Upper lobe of right lung (tissue), 1 donor: Measurements from ENCODE around the gene PROX1. TPM values are rescaled to one million over a fixed set of nuclear protein-coding genes. Genes with fewer than 3 reads are reported as not detected.

Experiments
- ATAC-seq: fragments of 200-7000 bp; cut with Tn5 transposase; one replicate; pipeline ENCODE4 v1.9.1; 2020; ENCODE audit warnings: mild to moderate bottlenecking, moderate library complexity
- DNase-seq: peaks from one replicate; pipeline ENCODE4 v3.0.0-alpha.2; 2020
- H3K27ac ChIP-seq: fragments of 200-600 bp; one replicate; pipeline ENCODE4 v1.8.0; 2022
- H3K27me3 ChIP-seq: fragments of 200-600 bp; one replicate; pipeline ENCODE4 v1.8.0; 2022; ENCODE audit warnings: mild to moderate bottlenecking
- H3K36me3 ChIP-seq: fragments of 200-600 bp; one replicate; pipeline ENCODE4 v1.8.0; 2022
- H3K4me1 ChIP-seq: fragments of 200-600 bp; one replicate; pipeline ENCODE4 v1.8.0; 2022
- H3K4me3 ChIP-seq: fragments of 200-600 bp; one replicate; pipeline ENCODE4 v1.8.0; 2022; ENCODE audit warnings: mild to moderate bottlenecking
- H3K9me3 ChIP-seq: fragments of 200-600 bp; one replicate; pipeline ENCODE4 v1.8.0; 2022
- CTCF ChIP-seq: fragments of 200-600 bp; IDR thresholded peaks from one replicate; pipeline ENCODE4 v1.8.0; 2022; ENCODE audit warnings: antibody characterized with exemption
- intact Hi-C: fragments of 100-400 bp; cut with DNase I; formaldehyde crosslinking; loops from one replicate; pipeline ENCODE4 v1.11.0; 2022
- total RNA-seq: library from RNA; stranded (reverse); fragmentation: NEBNext Ultra II Directional; extraction: Animal tissue kit (Norgen Biotek cat#: 25700); gene quantifications from one replicate; pipeline ENCODE4 v1.2.1, GENCODE V29; 2021
- donor health status: DM: no; HTN: yes; CAD: no; lungs with severe emphysema.

Gene PROX1
- total RNA-seq, 1 donor from 2014 or later: 14.1 TPM

DNA sequence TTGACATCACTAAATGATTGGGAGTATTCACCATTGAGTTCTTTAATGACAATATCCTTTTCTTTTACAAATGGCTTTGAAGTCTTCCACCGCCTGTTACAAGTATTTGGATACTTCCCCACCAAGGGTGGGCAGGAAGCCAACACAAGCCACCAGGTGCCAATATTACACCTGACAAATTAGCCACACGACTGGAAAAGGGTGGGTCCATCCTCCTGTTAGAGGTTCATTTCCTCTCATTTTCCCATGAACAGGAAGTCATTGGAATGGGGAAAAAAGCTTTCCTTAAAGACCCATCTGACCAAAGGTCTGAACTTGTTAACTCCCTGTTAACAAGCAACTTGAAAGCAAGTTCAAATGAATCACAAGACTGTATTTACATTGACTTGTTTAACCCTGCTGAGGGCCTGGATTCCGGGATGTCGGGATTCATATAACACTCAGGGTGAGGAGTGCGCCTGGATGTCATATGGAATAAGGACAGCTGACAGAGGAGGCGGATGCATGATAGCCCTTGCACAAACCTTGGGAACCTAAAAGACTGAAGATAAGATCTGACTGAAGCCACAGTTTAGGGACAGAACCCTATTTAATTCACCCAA lies 40.5 kb upstream of the PROX1 start:
- H3K27ac ChIP-seq: no peak overlapping the region
- no peak for DNase-seq
- no peaks in the 10 kb centered on the region for H3K36me3 ChIP-seq
- intact Hi-C loops: no loop called here
- no peaks in the 10 kb centered on the region for H3K9me3 ChIP-seq
- peaks cover 4% of the 10 kb centered on the region for H3K27me3 ChIP-seq
- no peak overlapping the region for H3K4me3 ChIP-seq
- H3K4me1 ChIP-seq: no peaks in the 10 kb centered on the region
- TF ChIP-seq CTCF: no peak
- no peak for ATAC-seq

DNA sequence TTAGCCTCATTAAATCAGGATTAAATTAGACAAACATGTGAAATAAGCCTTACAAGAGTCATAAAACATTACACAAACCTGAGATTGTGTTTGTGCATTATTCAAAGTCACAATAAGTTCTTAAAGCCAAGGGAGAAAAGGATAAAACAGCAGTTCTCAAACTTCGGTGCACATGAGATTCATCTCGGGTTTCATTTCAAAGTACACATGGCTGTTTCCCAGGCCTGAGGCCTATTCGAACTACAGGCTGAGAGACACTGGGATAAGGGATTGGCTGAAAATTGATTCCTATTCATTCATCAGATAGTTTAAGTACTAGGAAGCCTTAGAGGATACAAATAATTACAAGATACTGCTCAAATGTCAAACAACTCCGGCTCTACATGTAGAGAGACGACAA lies 35.9 kb upstream of the PROX1 start:
- DNase-seq (no peak), ATAC-seq (no peak)
- Histone ChIP-seq H3K4me3 (no peak overlapping the region), H3K9me3 (no peaks in the 10 kb centered on the region), H3K4me1 (no peaks in the 10 kb centered on the region), H3K36me3 (no peaks in the 10 kb centered on the region), H3K27me3 (peaks cover 4% of the 10 kb centered on the region), H3K27ac (no peak overlapping the region)
- no peak for TF ChIP-seq CTCF
- intact Hi-C loops: no loop called here

DNA sequence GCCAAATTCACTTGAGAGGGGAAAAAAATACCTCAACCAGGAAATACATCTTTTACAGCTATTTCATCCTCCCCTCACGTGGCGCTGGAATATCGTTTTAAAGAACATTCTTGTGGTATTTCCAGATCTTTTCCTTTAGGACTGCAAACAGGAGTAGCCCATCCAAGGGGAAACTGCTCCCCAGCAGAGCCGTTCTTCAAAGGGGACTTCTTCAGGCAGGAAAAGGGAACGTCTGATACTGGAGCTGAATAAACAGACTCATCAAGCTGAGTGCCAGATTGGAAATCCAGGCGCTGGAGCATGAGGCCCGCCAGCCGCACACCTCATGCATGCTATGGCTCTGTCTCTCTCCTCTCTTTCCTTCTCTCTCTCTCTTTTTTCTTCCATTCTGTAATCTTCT lies 34.0 kb upstream of the PROX1 start:
- peaks cover 4% of the 10 kb centered on the region for H3K27me3 ChIP-seq
- H3K4me1 ChIP-seq: no peaks in the 10 kb centered on the region
- no peak overlapping the region for H3K27ac ChIP-seq
- intact Hi-C loops: no loop called here
- no peak overlapping the region for H3K4me3 ChIP-seq
- no peaks in the 10 kb centered on the region for H3K36me3 ChIP-seq
- ATAC-seq (no peak), DNase-seq (no peak)
- no peak for TF ChIP-seq CTCF
- H3K9me3 ChIP-seq: no peaks in the 10 kb centered on the region

DNA sequence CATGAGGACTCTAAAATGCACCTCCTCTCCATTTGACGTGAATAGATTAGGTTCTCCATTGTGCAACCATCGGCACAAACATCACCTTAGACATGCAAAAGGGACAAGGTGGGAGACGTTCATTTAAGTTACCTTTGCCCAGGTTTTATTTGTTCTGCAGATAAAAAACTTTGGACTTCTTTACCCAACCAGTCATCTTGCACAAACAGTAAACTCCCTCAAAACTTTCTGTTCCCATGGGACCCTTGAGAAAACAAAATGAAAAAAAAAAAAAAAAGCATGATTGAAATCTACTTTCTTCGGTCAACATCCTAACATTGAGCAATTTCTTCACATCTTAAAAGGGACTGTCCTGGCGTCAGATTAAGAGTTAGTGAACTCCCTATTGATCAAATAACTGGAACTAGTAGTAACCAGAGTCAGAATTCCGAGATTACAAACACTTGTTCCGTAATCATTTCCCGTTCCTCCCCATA lies 31.4 kb upstream of the PROX1 start:
- H3K27me3 ChIP-seq: no peaks in the 10 kb centered on the region
- ATAC-seq: no peak
- no peaks in the 10 kb centered on the region for H3K9me3 ChIP-seq
- H3K4me1 ChIP-seq: no peaks in the 10 kb centered on the region
- DNase-seq: no peak
- no peak overlapping the region for H3K27ac ChIP-seq
- no peak overlapping the region for H3K4me3 ChIP-seq
- no peak for TF ChIP-seq CTCF
- H3K36me3 ChIP-seq: no peaks in the 10 kb centered on the region
- intact Hi-C loops: no loop called here

DNA sequence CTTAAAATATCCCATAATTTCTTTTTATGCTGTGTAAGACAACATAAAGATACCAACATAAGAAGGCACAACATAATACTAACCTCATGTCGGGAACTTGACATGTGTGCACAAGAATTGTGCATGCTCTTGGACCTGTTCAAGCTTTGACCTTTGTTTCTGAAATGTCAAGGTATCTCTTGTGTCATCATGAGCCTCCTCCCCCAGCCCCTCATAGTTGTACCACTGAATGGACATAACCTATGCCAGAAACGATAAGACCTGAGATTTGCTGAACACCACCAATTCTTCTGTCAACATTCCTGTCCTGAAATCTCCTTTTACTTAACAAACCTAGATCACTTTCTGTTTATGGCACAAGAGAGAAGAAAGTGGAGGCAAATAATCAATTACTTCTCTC lies 29.4 kb upstream of the PROX1 start:
- intact Hi-C loops: no loop called here
- TF ChIP-seq CTCF: no peak
- no peak for ATAC-seq
- Histone ChIP-seq H3K27me3 (no peaks in the 10 kb centered on the region), H3K4me1 (no peaks in the 10 kb centered on the region), H3K4me3 (no peak overlapping the region), H3K36me3 (no peaks in the 10 kb centered on the region), H3K27ac (no peak overlapping the region), H3K9me3 (no peaks in the 10 kb centered on the region)
- no peak for DNase-seq

DNA sequence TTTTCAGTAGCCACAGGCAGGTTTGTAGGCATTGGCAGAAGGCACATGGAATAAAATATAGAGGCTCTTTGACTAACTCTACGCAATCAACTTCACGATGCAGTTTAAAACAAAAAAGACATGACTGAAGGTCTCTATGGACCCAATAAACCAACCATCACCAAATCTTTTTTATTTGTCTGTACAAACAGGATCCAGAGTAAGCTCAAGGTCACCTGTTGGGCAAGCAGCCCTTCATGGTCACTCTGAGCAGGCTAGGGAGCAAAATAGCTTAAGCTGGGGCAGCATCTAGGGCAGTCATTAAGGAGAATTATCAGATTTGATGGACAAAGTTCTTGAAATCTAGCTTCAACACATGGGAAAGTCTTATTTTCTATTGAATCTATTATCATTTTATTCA lies 26.8 kb upstream of the PROX1 start:
- no peak for TF ChIP-seq CTCF
- Histone ChIP-seq H3K4me1 (no peaks in the 10 kb centered on the region), H3K36me3 (no peaks in the 10 kb centered on the region), H3K4me3 (no peak overlapping the region), H3K9me3 (no peaks in the 10 kb centered on the region), H3K27ac (no peak overlapping the region), H3K27me3 (no peaks in the 10 kb centered on the region)
- intact Hi-C loops: no loop called here
- DNase-seq (no peak), ATAC-seq (no peak)
